Measurements from ENCODE around the gene PIK3CG. TPM values are rescaled to one million over a fixed set of nuclear protein-coding genes. Genes with fewer than 3 reads are reported as not detected.

The PIK3CG gene
- total RNA-seq, 4 donors from 2014 or later: 1.4 to 4.0 (median 2.5) TPM

- Histone ChIP-seq H3K36me3 (no peaks in the 10 kb centered on the region), H3K4me3 (peak overlapping the region in 1 of 2 donors; percentile 35), H3K4me1 (peaks cover 0 to 16% (median 3%) of the 10 kb centered on the region in 3 donors), H3K27ac (no peak overlapping the region), H3K9me3 (peaks cover 0 to 3% (median 0%) of the 10 kb centered on the region in 3 donors), H3K27me3 (no peaks in the 10 kb centered on the region)
- 72 to 75% methylated on average over 5 of the region's 5 CpGs for WGBS, 2 donors (ENCODE audit: low coverage in 1 of 2)
- no peak for ATAC-seq
- no peak for TF ChIP-seq POLR2AphosphoS5 (IDR thresholded peaks at IDR 0.05)
Measured at GRCh38 chr7:106866298-106867281, 1.5 kb downstream of the PIK3CG start.

DNA sequence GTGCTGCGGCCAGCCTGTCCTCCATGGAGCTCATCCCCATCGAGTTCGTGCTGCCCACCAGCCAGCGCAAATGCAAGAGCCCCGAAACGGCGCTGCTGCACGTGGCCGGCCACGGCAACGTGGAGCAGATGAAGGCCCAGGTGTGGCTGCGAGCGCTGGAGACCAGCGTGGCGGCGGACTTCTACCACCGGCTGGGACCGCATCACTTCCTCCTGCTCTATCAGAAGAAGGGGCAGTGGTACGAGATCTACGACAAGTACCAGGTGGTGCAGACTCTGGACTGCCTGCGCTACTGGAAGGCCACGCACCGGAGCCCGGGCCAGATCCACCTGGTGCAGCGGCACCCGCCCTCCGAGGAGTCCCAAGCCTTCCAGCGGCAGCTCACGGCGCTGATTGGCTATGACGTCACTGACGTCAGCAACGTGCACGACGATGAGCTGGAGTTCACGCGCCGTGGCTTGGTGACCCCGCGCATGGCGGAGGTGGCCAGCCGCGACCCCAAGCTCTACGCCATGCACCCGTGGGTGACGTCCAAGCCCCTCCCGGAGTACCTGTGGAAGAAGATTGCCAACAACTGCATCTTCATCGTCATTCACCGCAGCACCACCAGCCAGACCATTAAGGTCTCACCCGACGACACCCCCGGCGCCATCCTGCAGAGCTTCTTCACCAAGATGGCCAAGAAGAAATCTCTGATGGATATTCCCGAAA is 2.7 kb downstream of the PIK3CG start:
- Histone ChIP-seq H3K36me3 (no peaks in the 10 kb centered on the region), H3K4me3 (no peak overlapping the region), H3K27me3 (no peaks in the 10 kb centered on the region), H3K27ac (no peak overlapping the region), H3K4me1 (peaks cover 0 to 16% (median 3%) of the 10 kb centered on the region in 3 donors), H3K9me3 (peaks cover 0 to 3% (median 0%) of the 10 kb centered on the region in 3 donors)
- no peak for ATAC-seq
- whole genome bisulfite sequencing, 2 donors (ENCODE audit: low coverage in 1 of 2): 93% methylated on average over 7 of the region's 54 CpGs; no CpG with 5 or more reads in 1 of the 2 donors
- TF ChIP-seq POLR2AphosphoS5 (IDR thresholded peaks at IDR 0.05) (no peak), CTCF (IDR thresholded peaks at IDR 0.05) (no peak), POLR2A (IDR thresholded peaks at IDR 0.05) (no peak), EP300 (IDR thresholded peaks at IDR 0.05) (no peak)

GRCh38 chr7:106868364-106868763 is 3.3 kb downstream of the PIK3CG start:
- TF ChIP-seq POLR2AphosphoS5 (IDR thresholded peaks at IDR 0.05): no peak
- no peak for TF ChIP-seq CTCF (IDR thresholded peaks at IDR 0.05)
- no peak for TF ChIP-seq POLR2A (IDR thresholded peaks at IDR 0.05)
- TF ChIP-seq EP300 (IDR thresholded peaks at IDR 0.05): no peak
- peaks cover 0 to 3% (median 0%) of the 10 kb centered on the region in 3 donors for H3K9me3 ChIP-seq
- H3K27ac ChIP-seq: no peak overlapping the region
- no peak for ATAC-seq
- H3K4me3 ChIP-seq: no peak overlapping the region
- peaks cover 0 to 14% (median 3%) of the 10 kb centered on the region in 3 donors for H3K4me1 ChIP-seq
- WGBS, 2 donors (ENCODE audit: low coverage in 1 of 2): 96 to 100% methylated on average over 1 to 10 of the region's 20 CpGs
- H3K27me3 ChIP-seq: no peaks in the 10 kb centered on the region
- H3K36me3 ChIP-seq: no peaks in the 10 kb centered on the region

GRCh38 chr7:106869954-106870353 is 4.9 kb downstream of the PIK3CG start:
- peaks cover 0 to 3% (median 0%) of the 10 kb centered on the region in 3 donors for H3K9me3 ChIP-seq
- no peaks in the 10 kb centered on the region for H3K36me3 ChIP-seq
- 40 to 75% methylated on average over 1 of the region's 1 CpG for WGBS, 2 donors (ENCODE audit: low coverage in 1 of 2)
- no peak for TF ChIP-seq POLR2A (IDR thresholded peaks at IDR 0.05)
- TF ChIP-seq EP300 (IDR thresholded peaks at IDR 0.05): no peak
- no peak for TF ChIP-seq POLR2AphosphoS5 (IDR thresholded peaks at IDR 0.05)
- TF ChIP-seq CTCF (IDR thresholded peaks at IDR 0.05): no peak
- no peaks in the 10 kb centered on the region for H3K27me3 ChIP-seq
- H3K4me1 ChIP-seq: no peaks in the 10 kb centered on the region
- no peak overlapping the region for H3K4me3 ChIP-seq
- ATAC-seq: no peak
- H3K27ac ChIP-seq: no peak overlapping the region

DNA sequence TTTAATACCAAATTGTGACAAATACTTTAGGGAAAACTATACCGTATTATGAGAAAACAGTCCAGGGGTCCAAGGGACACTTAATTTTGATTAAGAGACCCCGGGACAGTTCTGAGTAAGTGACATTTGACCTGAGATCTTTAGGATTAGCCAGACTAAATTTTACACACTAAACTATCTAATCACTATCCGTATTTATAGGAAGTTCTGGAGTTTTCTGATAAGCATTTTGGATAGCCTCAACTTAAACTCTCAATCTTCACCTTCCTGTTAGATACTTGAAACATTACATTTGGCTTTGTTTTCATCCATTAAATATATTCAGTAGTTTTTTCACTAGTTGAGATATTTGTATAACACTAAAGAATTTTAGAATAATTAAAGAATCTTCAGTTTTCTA is 5.4 kb downstream of the PIK3CG start:
- WGBS, 2 donors (ENCODE audit: low coverage in 1 of 2): 38 to 51% methylated on average over 3 of the region's 3 CpGs
- peaks cover 0 to 3% (median 0%) of the 10 kb centered on the region in 3 donors for H3K9me3 ChIP-seq
- no peak for TF ChIP-seq POLR2AphosphoS5 (IDR thresholded peaks at IDR 0.05)
- no peak for TF ChIP-seq EP300 (IDR thresholded peaks at IDR 0.05)
- no peak for TF ChIP-seq CTCF (IDR thresholded peaks at IDR 0.05)
- TF ChIP-seq POLR2A (IDR thresholded peaks at IDR 0.05): no peak
- no peak overlapping the region for H3K4me3 ChIP-seq
- no peaks in the 10 kb centered on the region for H3K4me1 ChIP-seq
- no peaks in the 10 kb centered on the region for H3K36me3 ChIP-seq
- no peaks in the 10 kb centered on the region for H3K27me3 ChIP-seq
- H3K27ac ChIP-seq: no peak overlapping the region
- ATAC-seq: no peak
